ENCODE results near the gene TSPAN16. TPM values are rescaled to one million over a fixed set of nuclear protein-coding genes. Genes with fewer than 3 reads are reported as not detected.

The TSPAN16 gene
- total and polyA plus RNA-seq, 2 of the 13 experiments (the other 11 are each of a cell fraction or from before 2014, with no cell fraction given) = not detected

GRCh38 chr19:11339254-11340098 is 43.5 kb downstream of the TSPAN16 start, which contains the start of gene RAB3D (continued):
- 0 out of 2 replicates have a peak, but pooled peaks have one; percentile 14 for TF ChIP-seq TFE3 (CRISPR knock-in tag; IDR thresholded peaks at IDR 0.05)
- no peak for TF ChIP-seq FOSL1 (CRISPR knock-in tag; IDR thresholded peaks at IDR 0.05; ENCODE audit: borderline replicate concordance)
- TF ChIP-seq ZFAT (CRISPR knock-in tag; conservative IDR thresholded peaks at IDR 0.05) = no peak
- TF ChIP-seq SATB2 (CRISPR knock-in tag; IDR thresholded peaks at IDR 0.05) = no peak
- no peak for TF ChIP-seq ZNF296 (CRISPR knock-in tag; conservative IDR thresholded peaks at IDR 0.05)
- TF ChIP-seq ZNF225 (CRISPR knock-in tag; IDR thresholded peaks at IDR 0.05) = no peak
- TF ChIP-seq ZC3H4 (CRISPR knock-in tag; IDR thresholded peaks at IDR 0.05; ENCODE audit: borderline replicate concordance) = no peak
- no peak for TF ChIP-seq RERE (CRISPR knock-in tag; IDR thresholded peaks at IDR 0.05; ENCODE audit: low read depth)
- peak; percentile 41; the same call in 1 of the 2 replicates for TF ChIP-seq ZFX (CRISPR knock-in tag; IDR thresholded peaks at IDR 0.05; ENCODE audit: low read depth)
- TF ChIP-seq RAD21 (CRISPR knock-in tag; IDR thresholded peaks at IDR 0.05) = no peak
- peak; percentile 73; the same call in 1 of the 2 replicates for TF ChIP-seq ZBTB7A (CRISPR knock-in tag; IDR thresholded peaks at IDR 0.05)
- no peak for TF ChIP-seq ZNF652 (CRISPR knock-in tag; IDR thresholded peaks at IDR 0.05; ENCODE audit: borderline replicate concordance, low read depth)
- TF ChIP-seq MYC (CRISPR knock-in tag; IDR thresholded peaks at IDR 0.05; ENCODE audit: borderline replicate concordance) = no peak
- no peak for TF ChIP-seq ZNF503 (CRISPR knock-in tag; IDR thresholded peaks at IDR 0.05)
- TF ChIP-seq ZNF724P (CRISPR knock-in tag; IDR thresholded peaks at IDR 0.05; ENCODE audit: borderline replicate concordance) = no peak
- TF ChIP-seq ZNF512 (CRISPR knock-in tag; IDR thresholded peaks at IDR 0.05) = no peak
- TF ChIP-seq MATR3 (CRISPR knock-in tag; IDR thresholded peaks at IDR 0.05) = no peak
- TF ChIP-seq SP1 (IDR thresholded peaks at IDR 0.05) = no peak
- TF ChIP-seq SP1 (CRISPR knock-in tag; IDR thresholded peaks at IDR 0.05) = 0 out of 2 replicates have a peak, but pooled peaks have one; percentile 15
- TF ChIP-seq HNRNPUL1 (IDR thresholded peaks at IDR 0.05; ENCODE audit: low read depth, low read length) = no peak
